Hepatocyte (in vitro differentiated cells): ENCODE data around the gene ELOVL5. TPM values are rescaled to one million over a fixed set of nuclear protein-coding genes. Genes with fewer than 3 reads are reported as not detected.

Experiments
- DNase-seq: peaks from one replicate; pipeline ENCODE4 v3.0.0-alpha.2; 2016; ENCODE audit warnings: low spot score
- H2AFZ ChIP-seq: fragments of 200-600 bp; sonication (generic); 2 replicates; pipeline ENCODE4 v1.6.0; 2016; ENCODE audit warnings: antibody characterized with exemption, mild to moderate bottlenecking
- H3K27ac ChIP-seq: fragments of 200-600 bp; sonication (generic); 2 replicates; pipeline ENCODE4 v1.5.1; 2016; ENCODE audit warnings: mild to moderate bottlenecking
- H3K27me3 ChIP-seq: fragments of 200-600 bp; sonication (generic); 2 replicates; pipeline ENCODE4 v1.6.1; 2016
- H3K36me3 ChIP-seq: fragments of 200-600 bp; sonication (generic); replicated peaks from 2 replicates; pipeline ENCODE4 v1.5.1; 2016; ENCODE audit warnings: low read depth; ENCODE audit not compliant: insufficient read depth
- H3K4me1 ChIP-seq: fragments of 200-600 bp; sonication (generic); 2 replicates; pipeline ENCODE4 v1.5.1; 2016; ENCODE audit warnings: mild to moderate bottlenecking, moderate library complexity; ENCODE audit not compliant: insufficient read depth
- H3K4me2 ChIP-seq: fragments of 200-600 bp; sonication (generic); 2 replicates; pipeline ENCODE4 v1.6.0; 2016
- H3K4me3 ChIP-seq: fragments of 200-600 bp; sonication (generic); 2 replicates; pipeline ENCODE4 v1.5.1; 2016; ENCODE audit warnings: mild to moderate bottlenecking
- H3K79me2 ChIP-seq: fragments of 200-600 bp; sonication (generic); 2 replicates; pipeline ENCODE4 v1.6.0; 2017; ENCODE audit warnings: mild to moderate bottlenecking
- H3K9me2 ChIP-seq: fragments of 200-600 bp; sonication (generic); replicated peaks from 2 replicates; pipeline ENCODE4 v1.6.0; 2017; ENCODE audit warnings: mild to moderate bottlenecking; ENCODE audit not compliant: insufficient read depth
- H3K9me3 ChIP-seq: fragments of 200-600 bp; sonication (generic); 2 replicates; pipeline ENCODE4 v1.5.1; 2016; ENCODE audit warnings: low read depth, mild to moderate bottlenecking
- H4K20me1 ChIP-seq: fragments of 200-600 bp; sonication (generic); 2 replicates; pipeline ENCODE4 v1.6.0; 2016; ENCODE audit warnings: mild to moderate bottlenecking; ENCODE audit not compliant: insufficient read depth, poor library complexity, severe bottlenecking
- EZH2 ChIP-seq: fragments of 200-600 bp; sonication (generic); IDR thresholded peaks from 2 replicates; pipeline ENCODE4 v1.6.1; 2016; ENCODE audit warnings: antibody characterized with exemption, mild to moderate bottlenecking, borderline replicate concordance
- EZH2phosphoT487 ChIP-seq: fragments of 200-600 bp; sonication (generic); IDR thresholded peaks from one replicate; pipeline ENCODE4 v1.6.1; 2018; ENCODE audit warnings: antibody characterized with exemption, mild to moderate bottlenecking, low read depth, moderate library complexity; ENCODE audit not compliant: unreplicated experiment, severe bottlenecking
- WGBS: methylation state at CpG from one replicate; pipeline ENCODE4 v1.1.6; 2016; ENCODE audit warnings: low lambda C conversion rate; ENCODE audit errors: missing lambda C conversion rate; 5-methylcytosine and 5-hydroxymethylcytosine counted together
- polyA plus RNA-seq: library from polyadenylated mRNA; unstranded; fragments of >200 nt; fragmentation: Nextera tagmentation; extraction: Ambion mirVana; gene quantifications from 2 replicates; pipeline ENCODE4 v1.2.1, GENCODE V29; 2016
- total RNA-seq: library from RNA; depleted of rRNA; stranded (reverse); fragments of >200 nt; gene quantifications from 2 replicates; pipeline ENCODE4 v1.2.3, GENCODE V29; 2014
- TF ChIP-seq, protein P1 (sequence below): fragments of 200-600 bp; sonication (generic); IDR thresholded peaks from 2 replicates; pipeline ENCODE4 v1.5.1; 2016; ENCODE audit warnings: antibody characterized with exemption, mild to moderate bottlenecking; ENCODE audit not compliant: poor library complexity

ELOVL5 gene
- total and polyA plus RNA-seq, 2 experiments from 2014 or later = 144 to 156 TPM

DNA sequence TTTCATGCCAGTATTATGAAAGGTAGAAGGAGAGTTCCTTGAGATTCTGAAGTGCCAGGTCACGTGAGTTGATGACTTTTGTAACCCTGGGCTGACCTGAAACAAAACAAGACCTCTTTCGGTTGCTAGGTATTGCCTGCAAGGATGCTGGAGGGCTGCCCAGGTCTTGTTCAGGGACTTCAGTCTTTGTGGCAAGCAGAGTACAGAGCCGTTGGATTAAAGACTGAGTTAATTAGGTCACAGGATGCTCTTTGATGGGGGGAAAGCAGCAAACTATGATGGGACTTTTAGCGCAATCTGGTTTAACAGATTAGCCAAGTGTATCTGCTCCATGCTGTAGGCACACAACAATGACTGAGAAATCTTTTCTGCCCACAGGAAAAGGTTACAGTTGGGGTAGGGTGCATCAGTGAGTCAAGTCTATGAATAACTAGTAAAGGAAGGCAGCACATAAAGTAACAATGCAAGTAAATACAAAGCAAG lies 12.8 kb upstream of the ELOVL5 start:
- H2AFZ ChIP-seq = no peak overlapping the region
- WGBS = 78% methylated on average over 4 of the region's 4 CpGs
- no peaks in the 10 kb centered on the region for H3K9me3 ChIP-seq
- H3K27me3 ChIP-seq = no peaks in the 10 kb centered on the region
- no peaks in the 10 kb centered on the region for H3K36me3 ChIP-seq
- H3K9me2 ChIP-seq = no peaks in the 10 kb centered on the region
- DNase-seq = no peak
- H3K27ac ChIP-seq = no peak overlapping the region
- H3K4me1 ChIP-seq = peaks cover 18% of the 10 kb centered on the region
- no peaks in the 10 kb centered on the region for H4K20me1 ChIP-seq
- no peak overlapping the region for H3K4me2 ChIP-seq
- H3K4me3 ChIP-seq = no peak overlapping the region
- no peak for TF ChIP-seq EZH2phosphoT487
- TF ChIP-seq EZH2 = no peak
- TF ChIP-seq, protein P1, sequence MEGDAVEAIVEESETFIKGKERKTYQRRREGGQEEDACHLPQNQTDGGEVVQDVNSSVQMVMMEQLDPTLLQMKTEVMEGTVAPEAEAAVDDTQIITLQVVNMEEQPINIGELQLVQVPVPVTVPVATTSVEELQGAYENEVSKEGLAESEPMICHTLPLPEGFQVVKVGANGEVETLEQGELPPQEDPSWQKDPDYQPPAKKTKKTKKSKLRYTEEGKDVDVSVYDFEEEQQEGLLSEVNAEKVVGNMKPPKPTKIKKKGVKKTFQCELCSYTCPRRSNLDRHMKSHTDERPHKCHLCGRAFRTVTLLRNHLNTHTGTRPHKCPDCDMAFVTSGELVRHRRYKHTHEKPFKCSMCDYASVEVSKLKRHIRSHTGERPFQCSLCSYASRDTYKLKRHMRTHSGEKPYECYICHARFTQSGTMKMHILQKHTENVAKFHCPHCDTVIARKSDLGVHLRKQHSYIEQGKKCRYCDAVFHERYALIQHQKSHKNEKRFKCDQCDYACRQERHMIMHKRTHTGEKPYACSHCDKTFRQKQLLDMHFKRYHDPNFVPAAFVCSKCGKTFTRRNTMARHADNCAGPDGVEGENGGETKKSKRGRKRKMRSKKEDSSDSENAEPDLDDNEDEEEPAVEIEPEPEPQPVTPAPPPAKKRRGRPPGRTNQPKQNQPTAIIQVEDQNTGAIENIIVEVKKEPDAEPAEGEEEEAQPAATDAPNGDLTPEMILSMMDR = no peak
- H3K79me2 ChIP-seq = no peaks in the 10 kb centered on the region

DNA sequence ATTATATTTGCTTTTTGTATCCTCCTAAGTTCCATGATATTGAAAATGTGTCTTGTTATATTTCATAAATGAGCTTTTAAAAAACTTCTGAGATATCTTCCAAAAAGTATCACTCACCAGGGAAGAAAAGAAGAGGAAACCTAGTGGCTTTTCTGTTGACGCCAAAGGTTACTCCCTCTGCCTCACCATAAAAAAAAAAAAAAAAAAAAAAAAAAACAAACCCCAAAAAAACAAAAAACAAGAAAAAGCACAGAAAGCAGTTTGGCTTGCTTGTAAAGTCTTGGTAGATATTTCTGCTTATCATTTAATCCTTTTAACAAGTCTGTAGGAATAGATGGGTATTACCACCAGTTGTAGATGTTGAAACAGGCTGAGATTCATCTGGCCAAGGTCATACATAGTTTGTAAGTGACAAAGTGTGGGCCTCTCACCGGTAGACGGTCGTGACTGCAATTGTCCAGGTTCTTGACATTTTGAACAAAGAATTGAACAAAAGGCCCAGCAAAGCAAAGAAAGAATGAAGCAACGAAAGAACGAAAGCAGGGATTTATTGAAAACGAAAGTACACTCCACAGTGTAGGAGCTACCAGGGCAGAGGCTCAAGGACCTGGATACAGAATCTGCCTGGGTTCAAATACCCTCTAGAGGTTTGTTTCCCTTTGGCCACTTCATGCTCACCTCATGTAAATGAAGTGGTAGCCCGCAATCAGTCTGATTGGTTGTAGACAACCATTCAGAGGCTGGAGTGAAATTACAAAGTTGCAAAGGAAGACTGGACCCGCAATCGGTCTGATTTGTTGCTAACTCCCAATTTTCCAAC lies 11.6 kb upstream of the ELOVL5 start:
- peaks cover 18% of the 10 kb centered on the region for H3K4me1 ChIP-seq
- peak overlapping the region; percentile 14 for H3K4me3 ChIP-seq
- H3K4me2 ChIP-seq = peak overlapping the region; percentile 74
- no peaks in the 10 kb centered on the region for H3K9me3 ChIP-seq
- TF ChIP-seq EZH2 (no peak), EZH2phosphoT487 (no peak)
- TF ChIP-seq, protein P1 = no peak
- peak; percentile 47 for DNase-seq
- H4K20me1 ChIP-seq = no peaks in the 10 kb centered on the region
- no peaks in the 10 kb centered on the region for H3K36me3 ChIP-seq
- H3K9me2 ChIP-seq = no peaks in the 10 kb centered on the region
- H2AFZ ChIP-seq = peak overlapping the region; percentile 19
- peak overlapping the region; percentile 89 for H3K27ac ChIP-seq
- no peaks in the 10 kb centered on the region for H3K27me3 ChIP-seq
- 49% methylated on average over 10 of the region's 10 CpGs for WGBS
- H3K79me2 ChIP-seq = no peaks in the 10 kb centered on the region

DNA sequence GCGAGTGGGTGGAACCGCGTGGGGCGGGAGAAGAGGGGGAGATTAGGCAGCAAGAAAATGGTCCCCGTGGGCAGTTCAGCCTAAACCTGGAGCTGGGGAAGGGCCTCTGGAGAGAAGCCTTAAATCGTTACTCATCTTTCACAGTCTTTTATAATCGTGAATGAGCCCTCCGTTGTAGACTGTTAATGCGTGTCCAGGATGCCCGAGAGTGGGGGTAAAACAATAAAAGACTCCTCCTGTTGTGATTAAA lies 11.0 kb upstream of the ELOVL5 start:
- Histone ChIP-seq H3K27me3 (no peaks in the 10 kb centered on the region), H3K9me3 (no peaks in the 10 kb centered on the region), H2AFZ (peak overlapping the region; percentile 19), H3K79me2 (no peaks in the 10 kb centered on the region), H3K27ac (peak overlapping the region; percentile 89), H4K20me1 (no peaks in the 10 kb centered on the region), H3K4me3 (peak overlapping the region; percentile 14), H3K9me2 (no peaks in the 10 kb centered on the region), H3K4me2 (peak overlapping the region; percentile 74), H3K4me1 (peaks cover 18% of the 10 kb centered on the region), H3K36me3 (no peaks in the 10 kb centered on the region)
- TF ChIP-seq EZH2phosphoT487 (no peak), EZH2 (no peak)
- TF ChIP-seq, protein P1 = no peak
- WGBS = 7% methylated on average over 10 of the region's 10 CpGs
- DNase-seq = no peak
